AG09309 (cell line): ENCODE data around the gene C2orf49.

Experiments used
- DNase-seq: peaks from one replicate; pipeline ENCODE4 v3.0.0-alpha.2; 2010; ENCODE audit warnings: low read depth
- H3K4me3 ChIP-seq: 2 replicates; pipeline ENCODE4 v1.5.1; 2011; ENCODE audit warnings: mild to moderate bottlenecking, low read depth, low read length, moderate library complexity; ENCODE audit not compliant: control insufficient read depth
- CTCF ChIP-seq: IDR thresholded peaks from 2 replicates; pipeline ENCODE4 v1.5.1; 2011; ENCODE audit warnings: mild to moderate bottlenecking, low read depth, low read length, inconsistent platforms; ENCODE audit not compliant: insufficient read depth, control insufficient read depth; ENCODE audit errors: missing control alignments

C2orf49 gene

GRCh38 chr2:105315314-105315713, 22.0 kb upstream of the C2orf49 start:
- H3K4me3 ChIP-seq: no peak overlapping the region
- TF ChIP-seq CTCF: no peak
- DNase-seq: no peak

- no peak overlapping the region for H3K4me3 ChIP-seq
- no peak for DNase-seq
- no peak for TF ChIP-seq CTCF
Observed at GRCh38 chr2:105317937-105318336, 19.4 kb upstream of the C2orf49 start.

GRCh38 chr2:105320651-105321215, 16.6 kb upstream of the C2orf49 start:
- no peak for TF ChIP-seq CTCF
- H3K4me3 ChIP-seq: no peak overlapping the region
- no peak for DNase-seq

GRCh38 chr2:105321875-105322646, 15.3 kb upstream of the C2orf49 start:
- no peak overlapping the region for H3K4me3 ChIP-seq
- no peak for DNase-seq
- TF ChIP-seq CTCF: no peak

GRCh38 chr2:105323111-105323510, 14.2 kb upstream of the C2orf49 start:
- no peak for DNase-seq
- TF ChIP-seq CTCF: no peak
- no peak overlapping the region for H3K4me3 ChIP-seq

- DNase-seq: no peak
- H3K4me3 ChIP-seq: no peak overlapping the region
- no peak for TF ChIP-seq CTCF
Observed at GRCh38 chr2:105324101-105324500, 13.2 kb upstream of the C2orf49 start.
